Astrocyte (in vitro differentiated cells and primary cell): ENCODE measurements around the gene SORBS2. TPM values are rescaled to one million over a fixed set of nuclear protein-coding genes. Genes with fewer than 3 reads are reported as not detected.
A peak's percentile ranks its signal among the peaks of the same experiment; 100 is the strongest.

Experiments used
- DNase-seq: peaks from one replicate; pipeline ENCODE4 v3.0.0-alpha.2; 2010; ENCODE audit warnings: low read depth
- FAIRE-seq: peaks from 2 replicates; lab custom pipeline; 2011; peaks lifted over from hg19 to GRCh38; lab: Jason Lieb, UNC
- H2AFZ ChIP-seq: 2 replicates; pipeline ENCODE4 v1.6.0; 2012; ENCODE audit warnings: low read depth, low read length, inconsistent platforms
- H3K27ac ChIP-seq: 2 replicates; pipeline ENCODE4 v1.5.1; 2011; ENCODE audit warnings: low read depth, low read length, inconsistent platforms
- H3K27me3 ChIP-seq: 2 replicates; pipeline ENCODE4 v1.6.0; 2011; ENCODE audit warnings: low read length, inconsistent platforms; ENCODE audit not compliant: insufficient read depth
- H3K36me3 ChIP-seq: 2 replicates; pipeline ENCODE4 v1.5.1; 2011; ENCODE audit warnings: low read length, inconsistent platforms; ENCODE audit not compliant: insufficient read depth
- H3K4me1 ChIP-seq: 2 replicates; pipeline ENCODE4 v1.5.1; 2011; ENCODE audit warnings: low read length, inconsistent platforms; ENCODE audit not compliant: insufficient read depth
- H3K4me2 ChIP-seq: 2 replicates; pipeline ENCODE4 v1.6.0; 2012; ENCODE audit warnings: low read length, inconsistent platforms
- H3K4me3 ChIP-seq: 2 replicates; pipeline ENCODE4 v1.5.1; 2011; ENCODE audit warnings: low read depth, mild to moderate bottlenecking, low read length, inconsistent platforms; ENCODE audit not compliant: insufficient read depth
- H3K79me2 ChIP-seq: 2 replicates; pipeline ENCODE4 v1.6.0; 2012; ENCODE audit warnings: mild to moderate bottlenecking, low read length, inconsistent platforms; ENCODE audit not compliant: insufficient read depth
- H3K9ac ChIP-seq: 2 replicates; pipeline ENCODE4 v1.6.0; 2012; ENCODE audit warnings: mild to moderate bottlenecking, low read length, inconsistent platforms
- H3K9me3 ChIP-seq: 2 replicates; pipeline ENCODE4 v1.5.1; 2012; ENCODE audit warnings: low read depth, mild to moderate bottlenecking, low read length, inconsistent platforms; ENCODE audit not compliant: insufficient read depth
- H4K20me1 ChIP-seq: 2 replicates; pipeline ENCODE4 v1.6.0; 2012; ENCODE audit warnings: low read length, inconsistent platforms; ENCODE audit not compliant: insufficient read depth
- H3K27ac Mint-ChIP-seq: one replicate; pipeline ENCODE4 v1.8.0; 2021; ENCODE audit warnings: mild to moderate bottlenecking, mixed read lengths; ENCODE audit not compliant: unreplicated experiment
- H3K27me3 Mint-ChIP-seq: one replicate; pipeline ENCODE4 v1.8.0; 2021; ENCODE audit warnings: low read depth, mixed read lengths; ENCODE audit not compliant: unreplicated experiment
- H3K36me3 Mint-ChIP-seq: one replicate; pipeline ENCODE4 v1.8.0; 2021; ENCODE audit warnings: low read depth, mixed read lengths; ENCODE audit not compliant: unreplicated experiment
- H3K4me1 Mint-ChIP-seq: one replicate; pipeline ENCODE4 v1.8.0; 2021; ENCODE audit warnings: low read depth, mixed read lengths; ENCODE audit not compliant: unreplicated experiment
- H3K4me3 Mint-ChIP-seq: one replicate; pipeline ENCODE4 v1.8.0; 2021; ENCODE audit warnings: mild to moderate bottlenecking, moderate library complexity, mixed read lengths; ENCODE audit not compliant: unreplicated experiment
- H3K9me3 Mint-ChIP-seq: one replicate; pipeline ENCODE4 v1.8.0; 2021; ENCODE audit warnings: mild to moderate bottlenecking, mixed read lengths; ENCODE audit not compliant: unreplicated experiment
- EZH2 ChIP-seq: IDR thresholded peaks from 2 replicates; pipeline ENCODE4 v1.6.1; 2012; ENCODE audit warnings: mild to moderate bottlenecking, low read length, inconsistent platforms; ENCODE audit not compliant: insufficient read depth
- total RNA-seq: library from RNA; stranded (reverse); gene quantifications from 2 replicates; pipeline ENCODE4 v1.2.1, GENCODE V29; 2021
- TF ChIP-seq, protein P1 (sequence below): IDR thresholded peaks from 2 replicates; pipeline ENCODE4 v1.5.1; 2011; ENCODE audit warnings: low read depth, mild to moderate bottlenecking, inconsistent platforms, low read length, moderate library complexity; ENCODE audit not compliant: insufficient read depth

Gene SORBS2
- total RNA-seq, 1 donor from 2014 or later: 97.4 TPM

DNA sequence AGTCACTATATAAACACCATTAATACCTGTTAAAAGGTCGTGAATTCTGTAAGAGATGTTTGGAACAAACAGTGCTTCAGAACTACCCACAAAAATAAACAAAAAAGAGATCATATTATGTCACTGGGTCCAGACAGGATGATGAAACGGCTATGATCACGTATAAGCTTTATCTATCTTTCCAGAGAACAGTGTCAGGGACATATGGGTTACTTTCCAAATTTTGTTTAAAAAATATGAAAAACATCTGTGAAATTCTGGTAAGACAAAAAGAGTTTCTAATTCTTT is 90.0 kb downstream of the SORBS2 start:
- no peak for DNase-seq
- Histone ChIP-seq H3K27me3 (no peaks in the 10 kb centered on the region), H3K9me3 (no peaks in the 10 kb centered on the region), H3K27ac (no peak overlapping the region), H3K4me2 (no peak overlapping the region), H4K20me1 (no peaks in the 10 kb centered on the region), H2AFZ (no peak overlapping the region), H3K4me1 (no peaks in the 10 kb centered on the region), H3K9ac (no peak overlapping the region), H3K79me2 (no peaks in the 10 kb centered on the region), H3K4me3 (no peak overlapping the region), H3K36me3 (no peaks in the 10 kb centered on the region)
- H3K9me3 Mint-ChIP-seq: no peaks in the 10 kb centered on the region
- no peaks in the 10 kb centered on the region for H3K27me3 Mint-ChIP-seq
- peaks cover 12% of the 10 kb centered on the region for H3K36me3 Mint-ChIP-seq
- H3K4me1 Mint-ChIP-seq: peaks cover 17% of the 10 kb centered on the region
- H3K4me3 Mint-ChIP-seq: no peak overlapping the region
- TF ChIP-seq, protein P1, sequence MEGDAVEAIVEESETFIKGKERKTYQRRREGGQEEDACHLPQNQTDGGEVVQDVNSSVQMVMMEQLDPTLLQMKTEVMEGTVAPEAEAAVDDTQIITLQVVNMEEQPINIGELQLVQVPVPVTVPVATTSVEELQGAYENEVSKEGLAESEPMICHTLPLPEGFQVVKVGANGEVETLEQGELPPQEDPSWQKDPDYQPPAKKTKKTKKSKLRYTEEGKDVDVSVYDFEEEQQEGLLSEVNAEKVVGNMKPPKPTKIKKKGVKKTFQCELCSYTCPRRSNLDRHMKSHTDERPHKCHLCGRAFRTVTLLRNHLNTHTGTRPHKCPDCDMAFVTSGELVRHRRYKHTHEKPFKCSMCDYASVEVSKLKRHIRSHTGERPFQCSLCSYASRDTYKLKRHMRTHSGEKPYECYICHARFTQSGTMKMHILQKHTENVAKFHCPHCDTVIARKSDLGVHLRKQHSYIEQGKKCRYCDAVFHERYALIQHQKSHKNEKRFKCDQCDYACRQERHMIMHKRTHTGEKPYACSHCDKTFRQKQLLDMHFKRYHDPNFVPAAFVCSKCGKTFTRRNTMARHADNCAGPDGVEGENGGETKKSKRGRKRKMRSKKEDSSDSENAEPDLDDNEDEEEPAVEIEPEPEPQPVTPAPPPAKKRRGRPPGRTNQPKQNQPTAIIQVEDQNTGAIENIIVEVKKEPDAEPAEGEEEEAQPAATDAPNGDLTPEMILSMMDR: no peak
- TF ChIP-seq EZH2: no peak
- no peak for FAIRE-seq
- no peak overlapping the region for H3K27ac Mint-ChIP-seq

- peak; percentile 17 for FAIRE-seq
- Histone ChIP-seq H3K27ac (no peak overlapping the region), H3K9me3 (no peaks in the 10 kb centered on the region), H3K36me3 (no peaks in the 10 kb centered on the region), H3K27me3 (no peaks in the 10 kb centered on the region), H3K4me2 (no peak overlapping the region), H3K9ac (no peak overlapping the region), H4K20me1 (no peaks in the 10 kb centered on the region), H3K4me3 (no peak overlapping the region), H3K4me1 (no peaks in the 10 kb centered on the region), H2AFZ (no peak overlapping the region), H3K79me2 (no peaks in the 10 kb centered on the region)
- no peak overlapping the region for H3K27ac Mint-ChIP-seq
- no peak overlapping the region for H3K4me3 Mint-ChIP-seq
- no peaks in the 10 kb centered on the region for H3K9me3 Mint-ChIP-seq
- peaks cover 12% of the 10 kb centered on the region for H3K36me3 Mint-ChIP-seq
- no peak for DNase-seq
- H3K4me1 Mint-ChIP-seq: peaks cover 13% of the 10 kb centered on the region
- TF ChIP-seq EZH2: no peak
- TF ChIP-seq, protein P1: no peak
- H3K27me3 Mint-ChIP-seq: no peaks in the 10 kb centered on the region
Measured at GRCh38 chr4:185721190-185722028, 90.6 kb downstream of the SORBS2 start.

DNA sequence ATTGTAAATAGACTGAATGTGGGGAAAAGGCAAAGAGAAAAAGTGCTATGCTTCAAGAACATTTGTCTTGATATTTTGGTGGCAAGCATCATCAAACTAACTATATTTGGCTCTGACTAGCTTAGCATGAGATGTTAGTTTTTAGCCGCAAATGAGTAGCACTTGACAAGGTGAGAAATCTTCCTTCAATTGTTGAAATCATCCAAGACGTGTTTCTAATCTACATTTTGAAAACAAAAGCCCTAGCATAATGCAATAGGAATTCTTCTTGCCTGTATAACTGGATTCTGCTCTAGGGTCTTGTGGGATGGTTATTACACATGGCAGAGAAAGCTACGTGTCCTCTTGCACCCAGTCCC is 92.5 kb downstream of the SORBS2 start:
- TF ChIP-seq EZH2: no peak
- TF ChIP-seq, protein P1: no peak
- H3K4me3 ChIP-seq: no peak overlapping the region
- FAIRE-seq (no peak), DNase-seq (no peak)
- Mint-ChIP-seq H3K27me3 (no peaks in the 10 kb centered on the region), H3K4me3 (no peak overlapping the region), H3K36me3 (peaks cover 12% of the 10 kb centered on the region), H3K9me3 (no peaks in the 10 kb centered on the region), H3K27ac (no peak overlapping the region), H3K4me1 (peaks cover 13% of the 10 kb centered on the region)
- no peaks in the 10 kb centered on the region for H3K4me1 ChIP-seq
- no peaks in the 10 kb centered on the region for H3K9me3 ChIP-seq
- H3K36me3 ChIP-seq: no peaks in the 10 kb centered on the region
- H2AFZ ChIP-seq: no peak overlapping the region
- H3K4me2 ChIP-seq: no peak overlapping the region
- no peaks in the 10 kb centered on the region for H3K27me3 ChIP-seq
- H3K9ac ChIP-seq: no peak overlapping the region
- no peaks in the 10 kb centered on the region for H3K79me2 ChIP-seq
- no peaks in the 10 kb centered on the region for H4K20me1 ChIP-seq
- no peak overlapping the region for H3K27ac ChIP-seq
